Kidney (tissue), 14 donors: ENCODE data around the gene ZNF750. TPM values are rescaled to one million over a fixed set of nuclear protein-coding genes. Genes with fewer than 3 reads are reported as not detected.

Source experiments
- DNase-seq, 5 donors: peaks; one replicate each; pipeline ENCODE4 v3.0.0-alpha.2; 2013 to 2020
- FAIRE-seq: peaks from 2 replicates; lab custom pipeline; 2012; peaks lifted over from hg19 to GRCh38; lab: Jason Lieb, UNC
- H3K27ac ChIP-seq, 2 donors: one replicate each; pipeline ENCODE4 v1.7.0; 2013; ENCODE audit warnings: low read depth in 2 of 2, low read length in 2 of 2, inconsistent platforms in 1 of 2
- H3K27me3 ChIP-seq: one replicate; pipeline ENCODE4 v1.7.1; 2013; ENCODE audit warnings: low read length, inconsistent platforms; ENCODE audit not compliant: control insufficient read depth, insufficient read depth
- H3K36me3 ChIP-seq, 3 donors: one replicate each; pipeline versions ENCODE4 v1.7.0 to v1.7.1; 2013; ENCODE audit warnings: low read length in 3 of 3, control low read depth in 1 of 3, inconsistent platforms in 1 of 3; ENCODE audit not compliant: insufficient read depth in 3 of 3, control insufficient read depth in 2 of 3
- H3K4me1 ChIP-seq, 3 donors: one replicate each; pipeline versions ENCODE4 v1.7.0 to v1.7.1; 2013; ENCODE audit warnings: low read length in 3 of 3, inconsistent platforms in 1 of 3, low read depth in 1 of 3; ENCODE audit not compliant: control insufficient read depth in 2 of 3, insufficient read depth in 2 of 3
- H3K4me3 ChIP-seq, 3 donors: one replicate each; pipeline versions ENCODE4 v1.7.0 to v1.8.1; 2013; ENCODE audit warnings: low read length in 3 of 3, control low read depth in 1 of 3, inconsistent platforms in 1 of 3
- H3K9ac ChIP-seq, 3 donors: one replicate each; pipeline versions ENCODE4 v1.7.0 to v1.7.1; 2013; ENCODE audit warnings: low read length in 3 of 3, control low read depth in 1 of 3, inconsistent platforms in 1 of 3
- H3K9me3 ChIP-seq, 3 donors: one replicate each; pipeline versions ENCODE4 v1.7.0 to v1.7.1; 2013; ENCODE audit warnings: low read length in 3 of 3, control low read depth in 1 of 3, inconsistent platforms in 1 of 3; ENCODE audit not compliant: control insufficient read depth in 2 of 3, insufficient read depth in 1 of 3
- intact Hi-C: fragments of 100-400 bp; cut with DNase I; formaldehyde crosslinking; loops from one replicate; pipeline ENCODE4 v1.11.1; 2022
- polyA plus RNA-seq: library from polyadenylated mRNA; stranded (reverse); fragments of 350-450 nt; fragmentation: Illumina TruSeq; extraction: RNeasy Lipid Tissue Mini Kit (QIAGEN cat#74804); gene quantifications from one replicate; pipeline ENCODE4 v1.2.3, GENCODE V29; 2014; ENCODE audit warnings: low read depth, low replicate concordance; ENCODE audit not compliant: insufficient read depth
- total RNA-seq: library from RNA; stranded (reverse); fragmentation: NEBNext Ultra II Directional; extraction: Animal tissue kit (Norgen Biotek cat#: 25700); gene quantifications from one replicate; pipeline ENCODE4 v1.2.1, GENCODE V29; 2021
- TF ChIP-seq, protein P1 (sequence below): IDR thresholded peaks from 3 replicates; pipeline ENCODE4 v1.5.1; 2012; ENCODE audit warnings: mild to moderate bottlenecking, moderate library complexity, borderline replicate concordance; ENCODE audit not compliant: insufficient read depth; ENCODE audit errors: extremely low read depth
- donor health status: control.
- donor health status: control.
- donor health status: control.
- donor health status: control.
- donor health status: control.
- donor health status: DM: yes; HTN: yes; CAD: no.
- donor health status: Normal renal cell carcinoma (clear cell type).

The ZNF750 gene
- total and polyA plus RNA-seq, 2 donors from 2014 or later = 0.25 to 0.30 TPM

GRCh38 chr17:82814834-82815233 is 25.0 kb downstream of the ZNF750 start:
- DNase-seq = peak in 1 of 5 donors; percentile 55
- intact Hi-C loops = no loop called here
- H3K4me1 ChIP-seq = no peaks in the 10 kb centered on the region
- H3K27me3 ChIP-seq = no peaks in the 10 kb centered on the region
- H3K27ac ChIP-seq = no peak overlapping the region
- no peaks in the 10 kb centered on the region for H3K9me3 ChIP-seq
- H3K36me3 ChIP-seq = peaks cover 0 to 13% (median 2%) of the 10 kb centered on the region in 3 donors
- TF ChIP-seq, protein P1, sequence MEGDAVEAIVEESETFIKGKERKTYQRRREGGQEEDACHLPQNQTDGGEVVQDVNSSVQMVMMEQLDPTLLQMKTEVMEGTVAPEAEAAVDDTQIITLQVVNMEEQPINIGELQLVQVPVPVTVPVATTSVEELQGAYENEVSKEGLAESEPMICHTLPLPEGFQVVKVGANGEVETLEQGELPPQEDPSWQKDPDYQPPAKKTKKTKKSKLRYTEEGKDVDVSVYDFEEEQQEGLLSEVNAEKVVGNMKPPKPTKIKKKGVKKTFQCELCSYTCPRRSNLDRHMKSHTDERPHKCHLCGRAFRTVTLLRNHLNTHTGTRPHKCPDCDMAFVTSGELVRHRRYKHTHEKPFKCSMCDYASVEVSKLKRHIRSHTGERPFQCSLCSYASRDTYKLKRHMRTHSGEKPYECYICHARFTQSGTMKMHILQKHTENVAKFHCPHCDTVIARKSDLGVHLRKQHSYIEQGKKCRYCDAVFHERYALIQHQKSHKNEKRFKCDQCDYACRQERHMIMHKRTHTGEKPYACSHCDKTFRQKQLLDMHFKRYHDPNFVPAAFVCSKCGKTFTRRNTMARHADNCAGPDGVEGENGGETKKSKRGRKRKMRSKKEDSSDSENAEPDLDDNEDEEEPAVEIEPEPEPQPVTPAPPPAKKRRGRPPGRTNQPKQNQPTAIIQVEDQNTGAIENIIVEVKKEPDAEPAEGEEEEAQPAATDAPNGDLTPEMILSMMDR = no peak
- no peak overlapping the region for H3K4me3 ChIP-seq
- H3K9ac ChIP-seq = no peak overlapping the region
- FAIRE-seq = no peak

DNA sequence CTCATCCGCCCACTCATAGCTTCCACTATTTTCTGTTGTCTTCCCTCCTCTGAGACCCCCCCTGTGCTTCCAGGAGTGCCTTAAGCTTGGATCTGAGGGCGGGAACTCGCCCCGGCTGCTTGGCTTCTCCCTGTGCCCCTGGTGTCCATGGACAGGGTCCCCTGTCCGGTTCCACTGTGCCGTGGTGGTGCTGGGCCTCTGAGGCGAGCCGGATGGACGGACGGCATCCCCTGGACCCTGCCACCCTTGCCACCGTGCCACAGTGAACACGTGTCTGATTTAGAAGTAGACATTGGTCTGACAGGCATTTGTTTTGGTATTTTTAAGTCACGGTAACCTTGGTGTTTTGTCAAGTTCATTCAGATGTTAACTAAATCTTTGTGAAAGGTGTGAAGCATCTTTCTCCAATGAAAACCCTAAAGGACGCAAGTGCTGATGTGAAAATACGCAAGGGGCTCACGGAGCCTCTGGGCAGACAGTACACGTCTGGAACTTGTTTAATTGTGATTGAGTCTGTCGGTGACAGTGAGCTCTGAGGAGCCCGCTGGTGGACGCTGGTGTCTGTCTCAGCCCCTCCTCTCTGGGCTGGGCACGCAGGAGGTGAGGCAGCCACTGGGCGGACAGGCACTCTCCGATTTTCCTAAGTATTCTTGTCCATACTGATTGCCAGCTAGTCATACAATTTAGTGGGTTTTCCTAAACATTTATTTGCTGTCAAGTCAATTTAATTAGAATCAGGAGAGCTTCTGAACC is 26.3 kb downstream of the ZNF750 start:
- Histone ChIP-seq H3K36me3 (peaks cover 0 to 13% (median 2%) of the 10 kb centered on the region in 3 donors), H3K4me3 (no peak overlapping the region), H3K27me3 (no peaks in the 10 kb centered on the region), H3K9ac (no peak overlapping the region), H3K4me1 (no peaks in the 10 kb centered on the region), H3K9me3 (no peaks in the 10 kb centered on the region), H3K27ac (no peak overlapping the region)
- no peak for FAIRE-seq
- TF ChIP-seq, protein P1 = no peak
- no peak for DNase-seq
- intact Hi-C loops = no loop called here

DNA sequence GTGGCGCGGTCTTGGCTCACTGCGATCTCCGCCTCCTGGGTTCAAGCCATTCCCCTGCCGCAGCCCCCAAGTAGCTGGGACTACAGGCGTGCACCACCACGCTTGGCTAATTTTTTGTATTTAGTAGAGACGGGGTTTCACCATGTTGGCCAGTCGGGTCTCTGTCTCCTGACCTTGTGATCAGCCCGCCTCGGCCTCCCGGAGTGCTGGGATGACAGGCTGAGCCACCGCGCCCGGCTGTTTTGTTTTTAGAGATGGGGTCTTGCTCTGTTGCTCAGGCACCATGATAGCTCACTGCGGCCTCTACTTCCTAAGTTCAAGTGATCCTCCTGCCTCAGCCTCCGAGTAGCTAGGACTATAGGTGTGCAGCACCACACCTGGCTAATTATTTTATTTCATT is 27.2 kb downstream of the ZNF750 start:
- intact Hi-C loops = no loop called here
- Histone ChIP-seq H3K9ac (no peak overlapping the region), H3K9me3 (no peaks in the 10 kb centered on the region), H3K27me3 (no peaks in the 10 kb centered on the region), H3K36me3 (peaks cover 0 to 15% (median 2%) of the 10 kb centered on the region in 3 donors), H3K27ac (no peak overlapping the region), H3K4me3 (no peak overlapping the region), H3K4me1 (no peaks in the 10 kb centered on the region)
- FAIRE-seq = no peak
- TF ChIP-seq, protein P1 = no peak
- no peak for DNase-seq
